GM23338 (cell line): ENCODE data around the gene SPECC1L. TPM values are rescaled to one million over a fixed set of nuclear protein-coding genes. Genes with fewer than 3 reads are reported as not detected.

ENCODE experiments used
- ATAC-seq: fragments of 200-7000 bp; cut with Tn5 transposase; 3 replicates; pipeline ENCODE4 v1.9.1; 2020
- DNase-seq: peaks from one replicate; pipeline ENCODE4 v3.0.0-alpha.2; 2015; ENCODE audit warnings: low spot score
- H2AFZ ChIP-seq: fragments of 200-600 bp; sonication (generic); 2 replicates; pipeline ENCODE4 v1.8.0; 2016; ENCODE audit warnings: antibody characterized with exemption, mild to moderate bottlenecking, moderate library complexity
- H3F3A ChIP-seq: fragments of 200-600 bp; sonication (generic); replicated peaks from 2 replicates; pipeline ENCODE4 v1.8.0; 2017; ENCODE audit warnings: antibody characterized with exemption, mixed run types, low read depth
- H3K27ac ChIP-seq: fragments of 200-600 bp; sonication (generic); 2 replicates; pipeline ENCODE4 v1.6.1; 2016; ENCODE audit warnings: low read depth
- H3K27me3 ChIP-seq: fragments of 200-600 bp; sonication (generic); 2 replicates; pipeline ENCODE4 v1.8.0; 2016; ENCODE audit warnings: mild to moderate bottlenecking, mixed run types, moderate library complexity; ENCODE audit not compliant: insufficient read depth
- H3K36me3 ChIP-seq: fragments of 200-600 bp; sonication (generic); 2 replicates; pipeline ENCODE4 v1.8.0; 2016; ENCODE audit warnings: mild to moderate bottlenecking; ENCODE audit not compliant: insufficient read depth
- H3K4me1 ChIP-seq: fragments of 200-600 bp; sonication (generic); 2 replicates; pipeline ENCODE4 v1.8.0; 2016; ENCODE audit warnings: mild to moderate bottlenecking, moderate library complexity; ENCODE audit not compliant: insufficient read depth
- H3K4me2 ChIP-seq: fragments of 200-600 bp; sonication (generic); 2 replicates; pipeline ENCODE4 v1.7.1; 2017; ENCODE audit warnings: mixed run types
- H3K4me3 ChIP-seq: fragments of 200-600 bp; sonication (generic); 2 replicates; pipeline ENCODE4 v1.6.1; 2016; ENCODE audit warnings: mixed run types
- H3K79me2 ChIP-seq: fragments of 200-600 bp; sonication (generic); replicated peaks from 2 replicates; pipeline ENCODE4 v1.8.0; 2017; ENCODE audit warnings: mild to moderate bottlenecking; ENCODE audit not compliant: insufficient read depth
- H3K9me2 ChIP-seq: fragments of 200-600 bp; sonication (generic); 2 replicates; pipeline ENCODE4 v1.8.0; 2017; ENCODE audit not compliant: insufficient read depth
- H4K20me1 ChIP-seq: fragments of 200-600 bp; sonication (generic); replicated peaks from 2 replicates; pipeline ENCODE4 v1.8.0; 2017; ENCODE audit warnings: mild to moderate bottlenecking; ENCODE audit not compliant: insufficient read depth
- H3K27ac Mint-ChIP-seq: 2 replicates; pipeline ENCODE4 v1.8.0; 2020; ENCODE audit warnings: inconsistent platforms, mild to moderate bottlenecking, moderate library complexity, mixed read lengths
- H3K27me3 Mint-ChIP-seq: 3 replicates; pipeline ENCODE4 v1.8.0; 2022; ENCODE audit warnings: low read depth, mild to moderate bottlenecking, moderate library complexity, mixed read lengths, inconsistent platforms; ENCODE audit not compliant: insufficient read depth, poor library complexity
- H3K36me3 Mint-ChIP-seq: 3 replicates; pipeline ENCODE4 v1.8.0; 2021; ENCODE audit warnings: low read depth, mild to moderate bottlenecking, inconsistent platforms, moderate library complexity, mixed read lengths
- H3K4me1 Mint-ChIP-seq: 3 replicates; pipeline ENCODE4 v1.8.0; 2020; ENCODE audit warnings: mild to moderate bottlenecking, inconsistent platforms, mixed read lengths
- H3K4me3 Mint-ChIP-seq: 3 replicates; pipeline ENCODE4 v1.8.0; 2021; ENCODE audit warnings: moderate library complexity, mild to moderate bottlenecking, inconsistent platforms, mixed read lengths
- H3K9me3 Mint-ChIP-seq: 3 replicates; pipeline ENCODE4 v1.8.0; 2020; ENCODE audit warnings: moderate library complexity, mild to moderate bottlenecking, inconsistent platforms, mixed read lengths
- CREB1 ChIP-seq: fragments of 250-450 bp; sonication (Bioruptor Pico); IDR thresholded peaks from 2 replicates; pipeline ENCODE4 v1.5.0; 2020; ENCODE audit warnings: low read depth, mild to moderate bottlenecking, moderate library complexity
- EZH2 ChIP-seq: fragments of 200-600 bp; sonication (generic); IDR thresholded peaks from one replicate; pipeline ENCODE4 v1.8.0; 2017; ENCODE audit warnings: antibody characterized with exemption, mild to moderate bottlenecking, low read depth; ENCODE audit not compliant: unreplicated experiment
- EZH2phosphoT487 ChIP-seq: fragments of 200-600 bp; sonication (generic); IDR thresholded peaks from one replicate; pipeline ENCODE4 v1.8.1; 2018; ENCODE audit warnings: antibody characterized with exemption; ENCODE audit not compliant: unreplicated experiment
- JUNB ChIP-seq: IDR thresholded peaks from one replicate; pipeline ENCODE4 v1.6.1; 2016; ENCODE audit warnings: antibody characterized with exemption; ENCODE audit not compliant: unreplicated experiment
- NANOG ChIP-seq: IDR thresholded peaks from 2 replicates; pipeline ENCODE4 v1.6.1; 2016; ENCODE audit warnings: antibody characterized with exemption, borderline replicate concordance
- POLR2AphosphoS5 ChIP-seq: IDR thresholded peaks from 2 replicates; pipeline ENCODE4 v1.6.1; 2016; ENCODE audit warnings: antibody characterized with exemption, low read depth
- STAT1 ChIP-seq: IDR thresholded peaks from one replicate; pipeline ENCODE4 v1.6.1; 2016; ENCODE audit warnings: antibody characterized with exemption; ENCODE audit not compliant: unreplicated experiment
- ZNF114 ChIP-seq: fragments of 250-450 bp; sonication (Bioruptor Pico); IDR thresholded peaks from 2 replicates; pipeline ENCODE4 v1.5.0; 2020; ENCODE audit warnings: mild to moderate bottlenecking, moderate library complexity
- ZNF331 ChIP-seq: fragments of 250-450 bp; sonication (Bioruptor Pico); IDR thresholded peaks from 2 replicates; pipeline ENCODE4 v1.5.0; 2020; ENCODE audit warnings: low read depth, mild to moderate bottlenecking, moderate library complexity
- polyA plus RNA-seq: library from polyadenylated mRNA; unstranded; fragments of >200 nt; fragmentation: Nextera tagmentation; extraction: Ambion mirVana; gene quantifications from 2 replicates; pipeline ENCODE4 v1.2.1, GENCODE V29; 2016
- total RNA-seq: library from RNA; depleted of rRNA; stranded (reverse); fragments of >200 nt; shearing (Covaris generic); gene quantifications from 2 replicates; pipeline ENCODE4 v1.2.3, GENCODE V29; 2014
- TF ChIP-seq, protein P1 (sequence below): fragments of 250-450 bp; sonication (Bioruptor Pico); IDR thresholded peaks from 2 replicates; pipeline ENCODE4 v1.5.0; 2020; ENCODE audit warnings: mild to moderate bottlenecking, moderate library complexity
- TF ChIP-seq, protein P2 (sequence below), 2 experiments: fragments of 200-600 bp in 1 of 2; sonication (generic) in 1 of 2; conservative IDR thresholded peaks; 2 replicates each; pipeline versions ENCODE4 v1.5.1 to v1.6.1; 2016 to 2017; ENCODE audit warnings: antibody characterized with exemption in 2 of 2, low read depth in 2 of 2, mild to moderate bottlenecking in 2 of 2, moderate library complexity in 1 of 2
- TF ChIP-seq, protein P3 (sequence below): IDR thresholded peaks from 2 replicates; pipeline ENCODE4 v1.6.1; 2016; ENCODE audit warnings: antibody characterized with exemption

The SPECC1L gene
- total and polyA plus RNA-seq, 2 experiments from 2014 or later = 24.3 to 44.7 TPM

DNA sequence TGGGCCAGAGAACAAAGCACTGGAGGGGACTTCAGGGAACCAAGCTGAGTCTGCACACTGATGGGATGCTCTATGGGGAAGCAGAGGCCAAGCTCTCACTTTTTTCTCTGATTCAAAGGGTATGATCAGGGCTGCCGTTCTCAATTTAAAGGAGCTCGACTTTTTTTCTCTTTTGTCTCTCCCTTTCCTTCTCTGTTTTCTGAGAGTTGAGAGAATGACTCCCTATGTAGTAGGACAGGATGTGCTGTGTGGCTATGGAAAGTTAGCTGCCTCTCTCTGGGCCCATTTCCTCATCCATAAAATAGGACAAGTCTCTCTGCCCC is 164.7 kb downstream of the SPECC1L start:
- H3K9me3 Mint-ChIP-seq = no peaks in the 10 kb centered on the region
- no peak overlapping the region for H3K4me3 ChIP-seq
- H3K4me1 ChIP-seq = no peaks in the 10 kb centered on the region
- no peaks in the 10 kb centered on the region for H3K9me2 ChIP-seq
- no peak overlapping the region for H3K4me3 Mint-ChIP-seq
- H2AFZ ChIP-seq = no peak overlapping the region
- ATAC-seq = no peak
- H3K36me3 ChIP-seq = no peaks in the 10 kb centered on the region
- no peak overlapping the region for H3K27ac Mint-ChIP-seq
- H3K27me3 Mint-ChIP-seq = peaks cover 8% of the 10 kb centered on the region
- no peak overlapping the region for H3K27ac ChIP-seq
- no peak overlapping the region for H3K4me2 ChIP-seq
- H4K20me1 ChIP-seq = no peaks in the 10 kb centered on the region; the same call in 1 of the 2 replicates
- H3K36me3 Mint-ChIP-seq = no peaks in the 10 kb centered on the region
- peaks cover 6% of the 10 kb centered on the region; the same call in 1 of the 3 replicates for H3K4me1 Mint-ChIP-seq
- H3K79me2 ChIP-seq = no peaks in the 10 kb centered on the region
- no peak for DNase-seq
- H3K27me3 ChIP-seq = no peaks in the 10 kb centered on the region
- TF ChIP-seq EZH2 (no peak), STAT1 (no peak)
- TF ChIP-seq, protein P1, sequence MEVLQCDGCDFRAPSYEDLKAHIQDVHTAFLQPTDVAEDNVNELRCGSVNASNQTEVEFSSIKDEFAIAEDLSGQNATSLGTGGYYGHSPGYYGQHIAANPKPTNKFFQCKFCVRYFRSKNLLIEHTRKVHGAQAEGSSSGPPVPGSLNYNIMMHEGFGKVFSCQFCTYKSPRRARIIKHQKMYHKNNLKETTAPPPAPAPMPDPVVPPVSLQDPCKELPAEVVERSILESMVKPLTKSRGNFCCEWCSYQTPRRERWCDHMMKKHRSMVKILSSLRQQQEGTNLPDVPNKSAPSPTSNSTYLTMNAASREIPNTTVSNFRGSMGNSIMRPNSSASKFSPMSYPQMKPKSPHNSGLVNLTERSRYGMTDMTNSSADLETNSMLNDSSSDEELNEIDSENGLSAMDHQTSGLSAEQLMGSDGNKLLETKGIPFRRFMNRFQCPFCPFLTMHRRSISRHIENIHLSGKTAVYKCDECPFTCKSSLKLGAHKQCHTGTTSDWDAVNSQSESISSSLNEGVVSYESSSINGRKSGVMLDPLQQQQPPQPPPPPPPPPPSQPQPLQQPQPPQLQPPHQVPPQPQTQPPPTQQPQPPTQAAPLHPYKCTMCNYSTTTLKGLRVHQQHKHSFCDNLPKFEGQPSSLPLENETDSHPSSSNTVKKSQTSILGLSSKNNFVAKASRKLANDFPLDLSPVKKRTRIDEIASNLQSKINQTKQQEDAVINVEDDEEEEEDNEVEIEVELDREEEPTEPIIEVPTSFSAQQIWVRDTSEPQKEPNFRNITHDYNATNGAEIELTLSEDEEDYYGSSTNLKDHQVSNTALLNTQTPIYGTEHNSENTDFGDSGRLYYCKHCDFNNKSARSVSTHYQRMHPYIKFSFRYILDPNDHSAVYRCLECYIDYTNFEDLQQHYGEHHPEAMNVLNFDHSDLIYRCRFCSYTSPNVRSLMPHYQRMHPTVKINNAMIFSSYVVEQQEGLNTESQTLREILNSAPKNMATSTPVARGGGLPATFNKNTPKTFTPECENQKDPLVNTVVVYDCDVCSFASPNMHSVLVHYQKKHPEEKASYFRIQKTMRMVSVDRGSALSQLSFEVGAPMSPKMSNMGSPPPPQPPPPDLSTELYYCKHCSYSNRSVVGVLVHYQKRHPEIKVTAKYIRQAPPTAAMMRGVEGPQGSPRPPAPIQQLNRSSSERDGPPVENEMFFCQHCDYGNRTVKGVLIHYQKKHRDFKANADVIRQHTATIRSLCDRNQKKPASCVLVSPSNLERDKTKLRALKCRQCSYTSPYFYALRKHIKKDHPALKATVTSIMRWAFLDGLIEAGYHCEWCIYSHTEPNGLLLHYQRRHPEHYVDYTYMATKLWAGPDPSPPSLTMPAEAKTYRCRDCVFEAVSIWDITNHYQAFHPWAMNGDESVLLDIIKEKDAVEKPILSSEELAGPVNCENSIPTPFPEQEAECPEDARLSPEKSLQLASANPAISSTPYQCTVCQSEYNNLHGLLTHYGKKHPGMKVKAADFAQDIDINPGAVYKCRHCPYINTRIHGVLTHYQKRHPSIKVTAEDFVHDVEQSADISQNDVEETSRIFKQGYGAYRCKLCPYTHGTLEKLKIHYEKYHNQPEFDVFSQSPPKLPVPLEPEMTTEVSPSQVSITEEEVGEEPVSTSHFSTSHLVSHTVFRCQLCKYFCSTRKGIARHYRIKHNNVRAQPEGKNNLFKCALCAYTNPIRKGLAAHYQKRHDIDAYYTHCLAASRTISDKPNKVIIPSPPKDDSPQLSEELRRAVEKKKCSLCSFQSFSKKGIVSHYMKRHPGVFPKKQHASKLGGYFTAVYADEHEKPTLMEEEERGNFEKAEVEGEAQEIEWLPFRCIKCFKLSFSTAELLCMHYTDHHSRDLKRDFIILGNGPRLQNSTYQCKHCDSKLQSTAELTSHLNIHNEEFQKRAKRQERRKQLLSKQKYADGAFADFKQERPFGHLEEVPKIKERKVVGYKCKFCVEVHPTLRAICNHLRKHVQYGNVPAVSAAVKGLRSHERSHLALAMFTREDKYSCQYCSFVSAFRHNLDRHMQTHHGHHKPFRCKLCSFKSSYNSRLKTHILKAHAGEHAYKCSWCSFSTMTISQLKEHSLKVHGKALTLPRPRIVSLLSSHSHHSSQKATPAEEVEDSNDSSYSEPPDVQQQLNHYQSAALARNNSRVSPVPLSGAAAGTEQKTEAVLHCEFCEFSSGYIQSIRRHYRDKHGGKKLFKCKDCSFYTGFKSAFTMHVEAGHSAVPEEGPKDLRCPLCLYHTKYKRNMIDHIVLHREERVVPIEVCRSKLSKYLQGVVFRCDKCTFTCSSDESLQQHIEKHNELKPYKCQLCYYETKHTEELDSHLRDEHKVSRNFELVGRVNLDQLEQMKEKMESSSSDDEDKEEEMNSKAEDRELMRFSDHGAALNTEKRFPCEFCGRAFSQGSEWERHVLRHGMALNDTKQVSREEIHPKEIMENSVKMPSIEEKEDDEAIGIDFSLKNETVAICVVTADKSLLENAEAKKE (CRISPR knock-in tag) = no peak
- no peaks in the 10 kb centered on the region for H3F3A ChIP-seq

DNA sequence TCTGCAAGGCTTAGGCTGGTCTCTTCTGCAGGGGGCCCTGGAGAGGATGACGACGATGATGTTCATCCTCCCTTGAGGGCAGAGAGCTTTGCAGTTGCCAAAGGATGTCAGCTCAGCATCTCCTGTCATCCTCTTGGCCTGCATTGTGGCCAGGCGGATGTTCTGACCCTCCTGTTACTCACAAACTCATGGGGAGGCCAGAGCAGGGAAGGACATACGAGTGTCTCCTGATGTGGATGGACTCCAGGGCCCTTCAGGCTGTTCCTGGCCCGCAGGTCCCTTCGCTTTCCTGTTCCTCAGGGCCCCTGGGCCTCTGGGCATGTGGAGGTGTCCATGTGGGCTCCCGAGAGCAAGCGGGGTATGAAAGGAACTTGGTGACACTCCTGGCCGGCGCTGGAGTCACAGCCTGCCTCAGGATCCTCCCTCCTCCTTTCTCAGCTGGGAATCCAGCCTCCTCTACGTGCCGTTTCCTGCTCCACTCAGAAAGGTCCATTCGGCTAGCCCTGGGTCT is 165.3 kb downstream of the SPECC1L start:
- no peaks in the 10 kb centered on the region for H3K27me3 ChIP-seq
- no peak overlapping the region for H3K27ac ChIP-seq
- H3K36me3 ChIP-seq = no peaks in the 10 kb centered on the region
- no peak overlapping the region for H3K4me2 ChIP-seq
- no peaks in the 10 kb centered on the region for H3K9me3 Mint-ChIP-seq
- no peak overlapping the region for H3K27ac Mint-ChIP-seq
- no peaks in the 10 kb centered on the region for H3K4me1 ChIP-seq
- H3F3A ChIP-seq = no peaks in the 10 kb centered on the region
- H2AFZ ChIP-seq = no peak overlapping the region
- no peaks in the 10 kb centered on the region for H3K36me3 Mint-ChIP-seq
- H3K9me2 ChIP-seq = no peaks in the 10 kb centered on the region
- H3K27me3 Mint-ChIP-seq = peaks cover 10% of the 10 kb centered on the region
- H3K4me3 ChIP-seq = no peak overlapping the region
- DNase-seq = no peak
- no peaks in the 10 kb centered on the region for H3K79me2 ChIP-seq
- H3K4me1 Mint-ChIP-seq = peaks cover 6% of the 10 kb centered on the region; the same call in 1 of the 3 replicates
- ATAC-seq = no peak
- no peak overlapping the region for H3K4me3 Mint-ChIP-seq
- H4K20me1 ChIP-seq = no peaks in the 10 kb centered on the region; the same call in 1 of the 2 replicates
- TF ChIP-seq STAT1 = no peak
- no peak for TF ChIP-seq ZNF331 (CRISPR knock-in tag)
- TF ChIP-seq ZNF114 (CRISPR knock-in tag) = no peak
- TF ChIP-seq, protein P2, sequence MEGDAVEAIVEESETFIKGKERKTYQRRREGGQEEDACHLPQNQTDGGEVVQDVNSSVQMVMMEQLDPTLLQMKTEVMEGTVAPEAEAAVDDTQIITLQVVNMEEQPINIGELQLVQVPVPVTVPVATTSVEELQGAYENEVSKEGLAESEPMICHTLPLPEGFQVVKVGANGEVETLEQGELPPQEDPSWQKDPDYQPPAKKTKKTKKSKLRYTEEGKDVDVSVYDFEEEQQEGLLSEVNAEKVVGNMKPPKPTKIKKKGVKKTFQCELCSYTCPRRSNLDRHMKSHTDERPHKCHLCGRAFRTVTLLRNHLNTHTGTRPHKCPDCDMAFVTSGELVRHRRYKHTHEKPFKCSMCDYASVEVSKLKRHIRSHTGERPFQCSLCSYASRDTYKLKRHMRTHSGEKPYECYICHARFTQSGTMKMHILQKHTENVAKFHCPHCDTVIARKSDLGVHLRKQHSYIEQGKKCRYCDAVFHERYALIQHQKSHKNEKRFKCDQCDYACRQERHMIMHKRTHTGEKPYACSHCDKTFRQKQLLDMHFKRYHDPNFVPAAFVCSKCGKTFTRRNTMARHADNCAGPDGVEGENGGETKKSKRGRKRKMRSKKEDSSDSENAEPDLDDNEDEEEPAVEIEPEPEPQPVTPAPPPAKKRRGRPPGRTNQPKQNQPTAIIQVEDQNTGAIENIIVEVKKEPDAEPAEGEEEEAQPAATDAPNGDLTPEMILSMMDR (conservative IDR thresholded peaks at IDR 0.05; ENCODE audit: low read depth in 2 of 2) = no peak
- no peak for TF ChIP-seq JUNB
- TF ChIP-seq CREB1 = no peak
- TF ChIP-seq POLR2AphosphoS5 = no peak
- TF ChIP-seq, protein P3, sequence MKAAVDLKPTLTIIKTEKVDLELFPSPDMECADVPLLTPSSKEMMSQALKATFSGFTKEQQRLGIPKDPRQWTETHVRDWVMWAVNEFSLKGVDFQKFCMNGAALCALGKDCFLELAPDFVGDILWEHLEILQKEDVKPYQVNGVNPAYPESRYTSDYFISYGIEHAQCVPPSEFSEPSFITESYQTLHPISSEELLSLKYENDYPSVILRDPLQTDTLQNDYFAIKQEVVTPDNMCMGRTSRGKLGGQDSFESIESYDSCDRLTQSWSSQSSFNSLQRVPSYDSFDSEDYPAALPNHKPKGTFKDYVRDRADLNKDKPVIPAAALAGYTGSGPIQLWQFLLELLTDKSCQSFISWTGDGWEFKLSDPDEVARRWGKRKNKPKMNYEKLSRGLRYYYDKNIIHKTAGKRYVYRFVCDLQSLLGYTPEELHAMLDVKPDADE = no peak
- TF ChIP-seq NANOG = no peak
- TF ChIP-seq EZH2phosphoT487 = no peak
- no peak for TF ChIP-seq EZH2
